Cerebellar cortex (tissue), 1 donor: ENCODE data around the gene CTTNBP2NL.
"Not testable (repeated sequence)": the region's sequence is repeated elsewhere in the genome, so short reads cannot be mapped to it uniquely, and the experiment has no call there.

Source experiments
- DNase-seq: peaks from one replicate; pipeline ENCODE4 v3.0.0-alpha.2; 2015; ENCODE audit warnings: low spot score

CTTNBP2NL gene

GRCh38 chr1:112423666-112424065 lies 27.7 kb downstream of the CTTNBP2NL start:
- not testable (repeated sequence) for DNase-seq

GRCh38 chr1:112429749-112430148 lies 33.7 kb downstream of the CTTNBP2NL start:
- no peak for DNase-seq

- DNase-seq: no peak
Measured at GRCh38 chr1:112431038-112431437, 35.0 kb downstream of the CTTNBP2NL start.

GRCh38 chr1:112435448-112435847 lies 39.4 kb downstream of the CTTNBP2NL start:
- no peak for DNase-seq

GRCh38 chr1:112436384-112437156 lies 40.6 kb downstream of the CTTNBP2NL start:
- DNase-seq: no peak

GRCh38 chr1:112438156-112438555 lies 42.1 kb downstream of the CTTNBP2NL start:
- DNase-seq: not testable (repeated sequence)

- no peak for DNase-seq
Measured at GRCh38 chr1:112439592-112439991, 43.6 kb downstream of the CTTNBP2NL start.

GRCh38 chr1:112440574-112440973 lies 44.6 kb downstream of the CTTNBP2NL start:
- DNase-seq: no peak

GRCh38 chr1:112444269-112444668 lies 48.3 kb downstream of the CTTNBP2NL start:
- no peak for DNase-seq

GRCh38 chr1:112445596-112445995 lies 49.6 kb downstream of the CTTNBP2NL start:
- DNase-seq: no peak

- DNase-seq: no peak
Measured at GRCh38 chr1:112446411-112446810, 50.4 kb downstream of the CTTNBP2NL start.

- DNase-seq: no peak
Measured at GRCh38 chr1:112448904-112449629, 53.1 kb downstream of the CTTNBP2NL start.

GRCh38 chr1:112449630-112449983 lies 53.6 kb downstream of the CTTNBP2NL start:
- no peak for DNase-seq

- DNase-seq: no peak
Measured at GRCh38 chr1:112450773-112451172, 54.8 kb downstream of the CTTNBP2NL start.

- not testable (repeated sequence) for DNase-seq
Measured at GRCh38 chr1:112451301-112451700, 55.3 kb downstream of the CTTNBP2NL start.

- DNase-seq: no peak
Measured at GRCh38 chr1:112453876-112454275, 57.9 kb downstream of the CTTNBP2NL start.

- no peak for DNase-seq
Measured at GRCh38 chr1:112454316-112454715, 58.3 kb downstream of the CTTNBP2NL start.

- DNase-seq: no peak
Measured at GRCh38 chr1:112457241-112457640, 61.2 kb downstream of the CTTNBP2NL start.

GRCh38 chr1:112457955-112458354 lies 61.9 kb downstream of the CTTNBP2NL start:
- no peak for DNase-seq

- no peak for DNase-seq
Measured at GRCh38 chr1:112458756-112459155, 62.7 kb downstream of the CTTNBP2NL start.

- no peak for DNase-seq
Measured at GRCh38 chr1:112460615-112461014, 64.6 kb downstream of the CTTNBP2NL start.

- no peak for DNase-seq
Measured at GRCh38 chr1:112461200-112461871, 65.3 kb downstream of the CTTNBP2NL start.

- DNase-seq: no peak
Measured at GRCh38 chr1:112462953-112463279, 66.9 kb downstream of the CTTNBP2NL start.
